ENCODE results near the gene MEGF11.
"Not testable (repeated sequence)": the region's sequence is repeated elsewhere in the genome, so short reads cannot be mapped to it uniquely, and the experiment has no call there.

MEGF11 gene

DNA sequence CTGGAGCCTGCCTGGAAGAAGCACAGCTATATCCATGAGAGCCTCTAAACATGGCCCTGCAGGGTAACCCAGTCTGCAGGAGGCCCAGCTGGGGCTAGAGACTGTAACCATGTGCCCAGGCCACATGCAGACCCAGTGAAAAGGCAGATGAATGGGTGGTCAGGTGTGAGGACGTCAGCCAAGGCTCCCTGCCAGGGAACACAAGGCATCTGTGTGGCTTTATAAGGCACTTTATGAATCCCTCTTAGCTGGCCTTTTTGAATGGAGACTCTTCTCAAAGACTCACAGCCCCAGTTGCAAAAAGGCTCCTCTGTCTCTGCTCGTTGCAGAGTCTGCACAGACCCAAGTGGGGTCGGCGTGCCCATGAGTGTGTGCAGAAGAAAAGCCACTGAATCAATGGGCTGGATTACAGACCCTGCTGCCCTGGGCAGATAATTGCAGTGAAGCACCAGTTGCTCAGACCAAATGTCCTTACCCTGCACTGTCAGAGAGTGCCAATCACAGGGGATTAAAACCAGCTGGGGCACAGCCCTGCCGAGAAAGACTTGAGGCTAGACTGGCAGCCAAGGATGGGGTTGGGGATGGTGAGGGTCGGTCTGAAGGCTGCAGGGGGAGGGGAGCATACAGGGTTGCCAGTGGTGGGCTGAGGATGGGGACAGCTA lies 230.1 kb downstream of the MEGF11 start:
- no peak for DNase-seq

- no peak for DNase-seq
These were observed 231.4 kb downstream of the MEGF11 start for GRCh38 chr15:66022163-66022525.

DNA sequence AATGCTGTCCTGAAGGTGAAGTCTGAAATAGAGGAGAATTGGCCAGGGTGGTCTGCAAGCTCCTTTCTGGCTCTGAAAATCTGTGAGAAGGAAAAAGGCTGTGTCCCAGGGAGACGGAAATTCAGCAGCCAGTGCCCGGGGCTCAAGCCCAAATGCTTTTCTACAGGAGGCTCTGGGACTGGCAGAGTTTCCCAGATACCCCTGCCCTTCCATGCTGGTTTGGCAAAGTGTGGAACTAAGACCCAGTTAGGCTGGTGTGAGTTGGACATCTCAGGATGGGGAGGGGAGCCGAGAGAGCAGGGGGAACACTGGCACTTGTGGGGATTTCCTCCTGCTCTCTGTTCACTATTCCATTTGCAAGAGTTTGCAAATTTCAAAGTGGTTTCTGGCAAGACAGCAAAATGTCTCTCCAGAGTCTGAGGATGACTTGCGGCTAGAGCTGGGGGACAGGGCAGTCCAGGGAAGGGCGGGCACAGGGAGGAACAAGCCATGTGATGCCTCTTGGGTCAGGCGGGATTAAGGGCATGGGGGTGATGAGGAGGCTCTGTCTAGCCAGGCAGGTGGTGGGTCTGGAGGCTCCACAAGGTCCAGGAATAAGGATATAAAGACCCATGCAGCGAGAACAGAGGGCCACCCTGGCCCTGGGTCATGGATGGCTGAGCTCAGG lies 231.9 kb downstream of the MEGF11 start:
- DNase-seq = no peak

- DNase-seq = no peak
These were observed 233.6 kb downstream of the MEGF11 start for GRCh38 chr15:66019826-66020398.

GRCh38 chr15:66019368-66019767 lies 234.2 kb downstream of the MEGF11 start:
- DNase-seq = no peak

- no peak for DNase-seq
These were observed 235.1 kb downstream of the MEGF11 start for GRCh38 chr15:66018488-66018797.

GRCh38 chr15:66017792-66018487 lies 235.6 kb downstream of the MEGF11 start:
- DNase-seq = no peak

DNA sequence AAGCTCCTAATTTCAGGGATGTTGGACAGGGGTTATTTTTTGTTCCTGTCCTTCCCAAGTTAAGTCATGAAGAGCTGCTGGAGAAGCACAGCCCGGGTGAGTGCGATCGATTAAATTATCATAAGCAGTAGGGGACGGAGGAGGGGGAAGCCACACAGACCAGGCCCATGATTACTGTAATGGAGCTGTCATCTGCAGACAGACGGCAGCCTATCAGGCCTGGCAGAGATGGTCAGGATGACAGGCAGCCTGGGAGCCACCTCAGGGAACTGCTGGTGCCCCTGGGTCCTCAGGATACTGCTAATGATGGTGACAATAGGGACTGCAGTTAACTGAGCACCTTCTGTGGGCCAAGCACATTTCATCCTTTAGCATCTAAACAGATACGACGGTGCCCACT lies 236.6 kb downstream of the MEGF11 start:
- DNase-seq = no peak

GRCh38 chr15:66016199-66016598 lies 237.4 kb downstream of the MEGF11 start:
- DNase-seq = no peak

DNA sequence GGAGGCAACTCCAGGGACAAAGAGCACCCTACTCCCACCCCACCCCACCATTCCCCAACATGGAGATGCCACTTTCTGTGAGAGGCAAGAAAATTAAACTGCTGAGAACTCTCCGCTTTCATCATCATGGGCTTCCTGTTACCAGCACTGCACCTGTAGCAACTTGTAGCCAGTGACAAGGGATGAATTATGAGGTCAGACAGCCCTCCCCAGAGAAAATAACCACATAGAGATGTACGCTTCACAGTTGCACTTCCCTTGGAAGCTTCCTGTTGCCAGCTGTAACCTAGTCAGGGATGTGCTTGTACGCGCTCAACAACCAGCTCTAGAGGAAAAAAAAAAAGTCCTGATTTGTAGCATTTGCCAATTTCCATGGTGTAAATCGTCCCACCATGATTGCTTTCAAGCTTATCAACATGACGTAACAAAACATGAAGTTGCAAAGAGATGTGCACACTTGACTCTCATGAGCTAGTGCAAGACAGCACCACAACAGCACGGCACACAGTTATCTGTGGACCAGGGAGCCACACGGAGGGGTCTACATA lies 238.8 kb downstream of the MEGF11 start:
- DNase-seq = no peak

GRCh38 chr15:66014022-66014421 lies 239.5 kb downstream of the MEGF11 start:
- DNase-seq = no peak

- peak; percentile 24 to 53 for DNase-seq
These were observed 244.5 kb downstream of the MEGF11 start for GRCh38 chr15:66008940-66009562.

DNA sequence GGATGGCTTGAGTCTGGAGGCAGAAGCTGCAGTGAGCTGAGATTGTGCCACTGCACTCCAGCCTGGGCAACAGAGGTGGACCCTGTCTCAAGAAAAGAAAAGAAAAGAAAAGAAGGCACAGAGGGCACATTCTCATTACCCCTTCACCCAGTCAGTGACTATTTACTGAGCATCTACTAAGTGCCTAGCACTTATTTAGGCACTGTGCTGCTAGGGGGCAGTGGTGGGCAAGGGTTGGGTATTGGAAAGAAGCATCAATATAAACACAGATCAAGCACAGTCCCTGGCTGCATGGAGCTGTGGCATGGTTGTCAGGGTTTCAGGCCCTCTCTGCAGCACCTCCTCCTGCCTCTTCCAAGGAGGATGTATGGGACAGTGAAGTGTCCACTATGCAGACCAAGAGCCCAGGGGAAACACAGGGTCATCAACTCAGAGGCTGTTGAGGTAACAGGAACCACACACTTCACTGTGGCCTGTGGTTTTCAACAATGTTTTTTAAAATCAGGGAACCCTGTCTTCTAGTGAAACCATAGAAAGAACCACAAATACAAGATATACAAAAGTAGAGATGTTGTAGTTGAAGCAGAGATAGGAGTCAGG lies 245.8 kb downstream of the MEGF11 start:
- DNase-seq = no peak

DNA sequence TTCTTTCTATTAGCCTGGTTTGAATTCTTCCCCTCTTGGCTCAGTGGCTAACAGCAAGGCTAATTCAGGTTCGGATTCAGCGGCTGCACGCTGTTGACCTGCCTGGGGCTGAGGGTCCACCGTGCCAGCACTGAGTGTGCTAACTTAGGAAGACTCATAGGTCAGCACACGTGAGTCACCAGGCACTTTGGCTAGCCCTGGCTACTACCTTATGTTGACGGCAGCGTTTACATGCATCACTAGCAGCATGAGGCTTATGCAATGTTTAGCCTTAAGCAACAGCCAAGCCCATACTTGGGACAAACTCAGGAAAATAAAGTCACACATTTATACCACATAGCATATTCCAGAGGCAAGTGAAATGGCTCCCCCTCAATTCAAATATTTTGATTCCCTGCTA lies 246.6 kb downstream of the MEGF11 start:
- DNase-seq = no peak

- peak in 1 of 2 donors; percentile 14 for DNase-seq
These were observed 248.8 kb downstream of the MEGF11 start for GRCh38 chr15:66004618-66005262.

DNA sequence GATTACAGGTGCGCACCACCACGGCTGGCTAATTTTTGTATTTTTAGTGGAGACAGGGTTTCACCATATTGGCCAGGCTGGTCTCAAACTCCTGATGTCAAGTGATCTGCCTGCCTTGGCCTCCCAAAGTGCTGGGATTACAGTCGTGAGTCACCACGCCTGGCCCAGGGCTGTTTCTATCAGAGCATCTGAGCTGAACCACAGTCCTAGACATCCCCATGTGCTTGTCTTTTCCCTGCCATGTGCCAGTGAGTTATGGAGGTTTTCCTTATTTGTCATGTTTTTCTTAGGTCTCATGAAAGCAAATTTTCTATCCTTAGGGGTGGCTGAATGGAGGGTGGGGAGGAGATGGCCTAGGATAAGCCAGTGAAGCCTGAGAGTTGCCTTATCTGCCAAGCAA lies 250.4 kb downstream of the MEGF11 start:
- not testable (repeated sequence) for DNase-seq

DNA sequence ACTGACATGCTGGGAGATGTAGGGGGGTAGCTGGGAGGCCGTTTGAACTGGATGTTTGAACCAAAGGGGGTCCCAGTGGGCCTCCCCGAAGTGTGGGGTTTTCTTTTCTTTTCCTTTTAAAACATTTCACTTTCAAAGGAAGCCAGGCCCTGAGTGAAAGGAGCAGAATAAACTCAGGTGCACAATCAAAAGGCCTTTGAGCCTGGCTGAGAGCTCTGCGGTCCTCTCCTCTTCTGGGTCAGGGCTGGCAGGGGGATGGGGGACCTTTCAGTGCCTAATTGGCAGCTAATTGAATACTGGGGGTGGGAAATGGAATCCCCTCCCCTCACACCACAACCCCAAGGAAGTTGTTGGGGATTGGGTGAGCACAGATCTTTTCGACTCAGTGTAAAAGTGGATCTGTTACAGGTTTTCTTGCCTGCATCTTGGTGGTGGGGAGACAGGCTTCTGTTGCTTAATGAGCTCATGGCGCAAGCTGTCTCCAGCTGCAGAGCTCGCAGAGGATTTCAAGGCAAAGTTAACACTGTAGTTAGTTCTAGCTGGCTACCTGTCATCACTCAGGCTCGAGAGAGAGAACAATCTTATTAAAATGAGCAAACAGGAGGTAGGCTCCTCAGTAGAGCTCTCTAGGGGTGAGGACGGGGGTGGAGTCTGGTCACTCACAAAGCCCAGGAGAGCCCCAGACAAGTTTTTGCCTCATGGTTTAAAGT lies 251.7 kb downstream of the MEGF11 start:
- DNase-seq = no peak

DNA sequence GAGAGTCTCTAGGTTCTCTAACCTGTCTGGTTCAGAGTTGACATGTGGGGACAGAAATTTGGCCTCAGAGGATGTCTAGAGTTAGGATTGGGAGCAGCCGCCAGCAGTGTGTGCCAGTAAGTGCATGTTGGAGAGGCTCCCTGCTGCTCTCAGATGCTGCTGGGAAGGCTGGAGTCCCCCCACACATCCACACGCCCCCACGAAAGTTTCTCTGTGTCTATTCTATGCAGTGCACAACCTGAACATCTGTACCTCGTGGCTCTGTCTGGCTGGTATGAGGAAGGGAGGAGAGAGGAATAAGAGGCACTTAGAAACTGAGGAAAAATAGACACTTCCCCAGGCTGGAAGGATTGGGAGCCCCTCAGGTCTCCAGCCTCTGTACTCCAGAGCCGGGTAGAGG lies 252.5 kb downstream of the MEGF11 start:
- no peak for DNase-seq

- DNase-seq = no peak
These were observed 255.1 kb downstream of the MEGF11 start for GRCh38 chr15:65998486-65998885.

DNA sequence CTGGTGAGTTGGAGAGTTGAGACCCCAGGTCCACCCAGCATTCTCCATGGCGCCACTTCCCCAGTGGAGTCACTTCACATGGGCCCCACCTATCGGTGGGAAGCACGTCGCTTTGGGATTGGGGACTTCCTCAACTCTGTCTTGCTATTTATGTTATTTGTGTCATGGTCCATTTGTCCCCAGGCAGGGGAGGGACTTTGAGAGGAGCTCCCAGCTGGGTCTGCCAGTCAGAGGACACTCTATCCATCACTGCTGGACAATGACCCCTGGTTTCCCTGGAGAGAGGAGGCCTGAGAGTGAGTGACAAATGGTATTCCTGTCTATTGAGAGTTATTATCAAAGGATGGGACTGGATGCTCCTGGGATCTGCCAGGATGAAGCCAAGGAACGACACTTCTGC lies 256.6 kb downstream of the MEGF11 start:
- DNase-seq = no peak

DNA sequence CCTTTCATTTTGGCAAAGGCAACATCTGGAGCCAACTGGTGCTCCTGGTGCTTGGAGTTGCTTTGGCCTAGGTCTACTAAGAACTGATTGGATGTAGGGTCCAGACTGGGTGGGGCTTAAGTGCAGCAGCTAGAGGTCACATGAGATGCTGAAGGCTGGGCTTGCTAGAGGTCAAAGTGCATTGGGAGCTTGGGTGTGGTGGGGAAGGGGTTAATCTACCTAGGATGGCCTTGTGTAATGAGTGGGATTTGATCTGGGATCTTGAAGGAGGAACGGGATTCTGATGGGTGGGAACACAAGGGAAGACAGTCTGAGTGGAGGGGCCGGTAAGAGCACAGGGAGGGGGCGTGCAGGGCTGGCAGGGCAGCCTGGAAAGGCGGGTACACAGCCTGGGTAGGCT lies 258.7 kb downstream of the MEGF11 start:
- DNase-seq = no peak

DNA sequence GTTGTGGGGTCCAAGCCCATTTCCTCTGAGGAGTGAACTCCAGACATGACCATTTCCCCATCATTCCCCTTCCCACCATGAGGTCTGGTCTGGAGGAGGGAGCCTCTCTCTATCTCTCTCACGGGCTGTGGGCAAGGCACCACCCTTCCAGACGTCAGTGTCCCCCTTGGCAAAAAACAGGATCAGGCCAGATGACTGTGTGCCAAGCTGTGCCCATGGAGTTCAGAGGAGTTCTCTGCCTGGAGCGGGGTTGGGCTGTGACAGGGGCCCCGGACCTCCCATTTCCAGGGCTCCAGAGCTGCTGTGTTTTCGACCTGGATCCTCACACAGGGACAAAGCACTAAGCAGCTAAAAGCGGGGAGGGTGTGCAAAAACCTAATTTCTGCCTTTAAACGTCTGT lies 259.8 kb downstream of the MEGF11 start:
- no peak for DNase-seq

All from inflammatory macrophage (primary cell).